SHP77 treated with DMSO at 0.1 percent for 48 hours (cell line): ENCODE results near the gene ZNF337.
"Not testable (repeated sequence)": the region's sequence is repeated elsewhere in the genome, so short reads cannot be mapped to it uniquely, and the experiment has no call there.

Source experiments
- DNase-seq: peaks from one replicate; lab custom pipeline; 2025; lab: John Stamatoyannopoulos, UW

The ZNF337 gene

DNA sequence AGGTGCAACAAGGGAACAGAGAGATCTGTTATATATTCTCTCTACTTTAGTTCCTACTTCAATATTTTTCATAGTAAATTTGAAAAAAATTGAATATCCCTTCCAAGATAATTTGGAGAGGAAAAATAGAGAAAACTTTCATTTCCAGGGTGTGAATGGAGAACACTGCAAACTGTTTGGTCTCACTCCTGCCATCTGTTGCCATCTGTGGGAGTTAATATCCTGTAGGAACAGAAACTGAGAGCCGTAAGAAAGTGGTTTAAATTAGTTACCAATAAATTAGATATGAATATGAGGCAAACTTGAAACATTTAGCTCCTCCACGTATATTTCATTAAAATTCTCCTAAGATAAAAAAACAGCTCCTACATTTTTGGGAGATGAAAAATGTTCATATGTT lies 4.2 kb downstream of the ZNF337 start:
- DNase-seq = no peak

DNA sequence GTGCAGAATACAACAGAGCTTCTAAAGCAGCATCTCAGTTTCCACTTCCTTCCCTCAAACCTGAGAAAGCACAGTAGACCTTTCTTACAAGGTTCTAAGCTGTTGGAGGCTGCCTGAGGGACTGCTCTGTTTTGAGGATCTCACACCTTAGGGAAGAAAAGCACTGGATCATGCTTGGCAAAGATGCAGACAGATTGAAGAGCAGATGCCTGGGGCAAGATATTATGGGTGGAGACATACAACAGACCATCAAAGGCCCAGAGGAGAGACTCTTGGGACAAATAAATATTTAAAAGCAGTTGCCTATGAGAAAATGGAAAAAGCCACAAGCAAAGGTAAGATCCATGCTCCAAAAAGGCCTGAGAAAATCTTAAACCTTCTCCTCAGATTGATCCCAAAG lies 6.2 kb downstream of the ZNF337 start:
- no peak for DNase-seq

DNA sequence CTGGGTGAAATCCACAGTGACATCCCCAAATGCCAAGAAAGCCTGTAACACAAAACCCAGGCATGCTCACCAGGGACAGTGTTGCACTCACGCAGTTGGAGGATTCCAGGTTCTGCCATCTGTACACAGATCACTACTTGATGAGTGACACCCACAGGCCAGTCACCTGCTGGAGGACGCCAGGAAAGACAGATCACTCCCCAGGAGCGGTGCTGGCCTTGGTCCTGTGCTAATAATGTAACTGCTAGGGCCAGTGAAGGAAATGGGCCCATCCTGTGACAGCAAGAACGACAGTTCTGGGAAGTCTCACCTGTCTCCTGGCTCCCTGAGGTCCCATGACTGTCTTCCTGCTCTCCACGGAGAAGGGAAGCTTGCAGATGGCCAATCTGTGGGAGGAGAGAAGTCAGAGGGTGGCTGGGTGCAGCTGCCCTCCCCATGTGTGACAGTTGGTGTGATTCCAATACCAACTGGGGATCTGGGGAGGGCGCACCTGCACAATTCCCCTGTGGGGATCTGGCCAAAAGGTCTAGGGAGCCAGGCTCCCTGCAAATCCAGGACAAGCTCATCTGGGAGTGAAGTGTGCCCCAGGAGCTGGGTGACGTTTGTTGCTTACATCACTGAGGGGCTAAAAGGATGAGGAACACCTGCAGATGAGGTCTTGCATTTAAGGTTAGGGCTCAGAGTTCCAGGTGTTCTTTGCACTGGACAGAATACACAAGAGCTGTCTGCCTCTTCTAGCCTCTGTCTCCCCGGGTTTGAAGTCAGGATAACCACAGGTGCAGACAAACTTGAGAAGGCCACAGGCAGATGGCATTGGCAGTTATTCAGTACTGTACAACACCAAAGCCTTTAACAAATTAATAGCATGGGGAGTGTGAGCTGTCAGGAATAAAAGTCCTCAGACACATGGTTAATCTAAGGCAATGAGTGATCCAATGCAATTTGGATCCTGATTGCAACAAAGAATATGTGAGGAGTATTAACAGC lies 10.3 kb downstream of the ZNF337 start:
- DNase-seq = peak; percentile 99

DNA sequence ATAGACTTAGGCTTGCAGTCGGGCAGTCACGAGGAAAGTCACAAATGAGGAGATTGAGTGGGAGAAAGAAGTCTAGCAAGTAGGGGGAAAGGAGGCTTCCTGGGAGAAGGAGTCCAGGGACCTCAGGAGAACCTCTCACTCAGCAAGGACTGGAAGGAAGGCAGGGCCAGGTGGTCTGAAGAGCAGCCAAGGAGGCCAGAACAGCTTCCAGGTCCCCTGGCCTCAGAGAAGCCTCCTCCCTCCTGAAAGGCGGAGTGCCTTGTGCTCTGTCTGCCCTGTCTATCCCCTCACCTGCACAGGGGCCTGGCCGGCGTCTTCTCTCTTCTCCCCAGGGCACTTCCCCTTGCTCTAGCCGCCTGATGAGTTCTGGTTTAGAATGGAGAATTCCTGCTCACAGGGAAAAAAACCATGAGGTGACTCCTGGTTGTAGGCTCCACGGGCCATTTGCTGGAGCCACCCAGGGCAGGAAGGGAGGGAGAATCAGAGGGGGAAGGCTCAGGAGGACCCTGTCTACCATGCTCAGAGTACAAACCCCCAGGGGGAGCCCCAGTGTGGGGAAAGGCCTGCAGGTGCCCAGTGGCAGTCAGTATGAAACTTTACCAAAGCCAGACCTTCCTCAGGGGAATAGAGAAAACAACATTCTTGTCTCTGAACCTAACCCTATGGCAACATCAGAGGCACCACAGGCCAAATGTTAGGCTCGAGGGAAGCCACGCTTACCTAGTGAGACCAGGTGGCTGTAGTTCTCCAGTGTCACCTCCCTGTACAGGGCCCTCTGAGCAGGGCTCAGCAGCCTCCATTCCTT lies 11.2 kb downstream of the ZNF337 start:
- DNase-seq = peak; percentile 15

DNA sequence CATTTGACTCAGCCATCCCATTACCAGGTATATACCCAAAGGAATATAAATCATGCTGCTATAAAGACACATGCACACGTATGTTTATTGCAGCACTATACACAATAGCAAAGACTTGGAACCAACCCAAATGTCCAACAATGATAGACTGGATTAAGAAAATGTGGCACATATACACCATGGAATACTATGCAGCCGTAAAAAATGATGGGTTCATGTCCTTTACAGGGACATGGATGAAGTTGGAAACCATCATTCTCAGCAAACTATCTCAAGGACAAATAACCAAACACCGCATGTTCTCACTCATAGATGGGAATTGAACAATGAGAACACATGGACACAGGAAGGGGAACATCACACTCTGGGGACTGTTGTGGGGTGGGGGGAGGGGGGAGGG lies 12.8 kb downstream of the ZNF337 start:
- not testable (repeated sequence) for DNase-seq

DNA sequence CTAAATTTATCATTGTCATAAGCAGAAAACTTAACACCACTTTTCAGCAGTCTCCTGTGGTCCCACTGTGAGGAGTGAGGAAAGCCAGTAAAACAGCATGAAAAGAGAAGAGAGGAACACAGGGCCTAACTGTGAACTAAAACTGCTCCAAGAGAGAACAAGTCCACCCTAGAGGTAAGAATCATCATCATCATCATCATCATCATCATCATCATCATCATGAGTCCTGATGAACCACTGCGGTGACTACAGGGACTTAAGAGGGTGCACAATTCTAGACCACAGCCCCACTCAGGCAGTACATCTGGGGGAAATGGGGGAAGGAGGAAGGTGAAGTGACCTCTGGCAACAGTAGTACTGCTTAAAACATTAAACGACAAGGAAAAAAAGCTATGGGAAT lies 13.6 kb downstream of the ZNF337 start:
- no peak for DNase-seq

DNA sequence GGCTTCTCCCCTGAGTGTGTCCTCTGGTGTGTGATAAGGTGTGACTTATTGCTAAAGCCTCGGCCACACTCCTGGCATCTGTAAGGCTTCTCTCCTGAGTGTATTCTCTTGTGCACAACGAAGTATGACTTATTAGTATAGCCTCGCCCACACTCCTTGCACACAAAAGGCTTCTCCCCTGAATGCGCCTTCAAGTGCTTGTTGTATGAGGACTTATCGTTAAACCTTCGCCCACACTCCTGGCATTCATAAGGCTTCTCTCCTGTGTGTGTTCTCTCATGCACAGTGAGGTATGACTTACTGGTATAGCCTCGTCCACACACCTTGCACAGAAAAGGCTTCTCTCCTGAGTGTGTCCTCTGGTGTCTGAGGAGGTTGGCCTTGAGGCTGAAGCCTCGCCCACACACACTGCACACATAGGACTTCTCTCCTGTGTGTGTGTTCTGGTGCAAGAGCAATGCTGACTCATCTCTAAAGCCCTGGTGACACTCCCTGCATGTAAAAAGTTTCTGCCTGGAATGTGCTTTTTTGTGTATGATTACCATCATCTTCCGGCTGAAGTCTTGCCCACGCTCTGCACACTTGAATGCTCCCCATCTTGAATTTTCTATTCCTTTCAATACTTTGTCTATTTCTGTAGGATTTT lies 20.4 kb downstream of the ZNF337 start:
- DNase-seq = no peak

DNA sequence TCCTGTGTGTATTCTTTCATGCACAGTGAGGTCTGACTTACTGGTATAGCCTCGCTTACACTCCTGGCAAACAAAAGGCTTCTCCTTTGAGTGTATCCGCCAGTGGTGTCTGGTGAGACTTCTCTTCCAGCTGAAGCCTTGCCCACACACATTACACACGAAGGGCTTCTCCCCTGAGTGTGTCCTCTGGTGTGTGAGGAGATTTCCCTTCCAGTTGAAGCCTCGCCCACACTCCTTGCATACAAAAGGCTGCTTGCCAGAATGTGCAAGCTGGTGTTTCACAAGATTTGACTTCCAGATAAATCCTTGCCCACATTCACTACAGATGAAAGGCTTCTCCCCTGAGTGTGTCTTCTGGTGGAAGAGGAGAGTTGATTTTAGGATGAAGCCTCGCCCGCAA lies 21.5 kb downstream of the ZNF337 start:
- DNase-seq = no peak

DNA sequence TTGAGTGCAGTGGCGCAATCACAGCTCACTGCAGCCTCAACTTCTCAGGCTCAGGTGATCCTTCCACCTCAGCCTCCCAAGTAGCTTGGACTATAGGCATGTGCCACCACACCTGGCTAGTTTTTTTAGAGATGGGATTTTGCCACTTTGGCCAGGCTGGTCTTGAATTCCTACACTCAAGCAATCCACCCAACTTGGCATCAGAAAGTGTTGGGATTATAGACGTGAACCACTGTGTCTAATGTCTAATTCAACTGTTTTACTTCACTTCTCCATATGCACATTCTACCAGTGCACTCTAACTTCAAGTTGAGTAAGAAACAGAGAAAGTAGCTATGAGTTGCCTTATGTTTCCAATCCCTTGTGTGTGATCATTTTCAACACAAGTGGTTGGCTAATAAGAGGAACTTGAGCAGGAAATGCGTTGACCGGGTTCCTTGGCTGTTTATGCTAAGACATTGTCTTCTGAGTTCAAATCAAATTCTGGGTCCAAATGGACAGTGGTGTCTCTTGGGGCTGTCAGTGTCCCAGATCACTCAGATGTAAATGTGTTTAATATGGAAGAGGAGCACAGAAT lies 23.9 kb downstream of the ZNF337 start:
- DNase-seq = no peak

DNA sequence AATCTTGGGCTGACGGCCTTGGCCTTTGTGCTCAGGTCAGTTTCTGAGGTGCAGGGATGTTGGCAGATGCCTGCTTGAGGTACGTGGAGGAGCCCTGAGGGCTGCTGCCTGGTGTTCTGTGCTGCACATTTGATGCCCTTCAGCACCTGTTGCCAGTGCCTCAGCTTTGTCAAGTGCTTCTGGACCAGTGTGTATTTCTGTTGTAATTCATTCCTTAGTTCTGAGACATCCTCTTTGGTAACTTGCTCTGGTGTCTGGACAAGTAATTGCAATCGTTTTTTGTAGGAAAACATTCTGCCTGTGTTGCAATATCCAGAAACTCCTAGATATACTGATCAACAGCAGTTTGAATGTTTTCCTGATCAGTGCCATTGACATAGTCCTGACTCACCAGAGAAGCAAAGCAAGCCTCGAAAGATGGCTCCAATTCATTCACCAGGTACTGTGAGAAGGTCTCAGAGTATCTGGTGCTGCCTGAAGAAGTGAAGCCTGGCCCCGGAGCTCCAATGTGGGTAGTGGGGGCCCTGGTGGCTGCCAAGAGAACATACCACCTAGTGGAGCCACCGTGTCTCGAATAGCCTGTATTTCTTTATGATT lies 26.7 kb downstream of the ZNF337 start:
- DNase-seq = no peak

DNA sequence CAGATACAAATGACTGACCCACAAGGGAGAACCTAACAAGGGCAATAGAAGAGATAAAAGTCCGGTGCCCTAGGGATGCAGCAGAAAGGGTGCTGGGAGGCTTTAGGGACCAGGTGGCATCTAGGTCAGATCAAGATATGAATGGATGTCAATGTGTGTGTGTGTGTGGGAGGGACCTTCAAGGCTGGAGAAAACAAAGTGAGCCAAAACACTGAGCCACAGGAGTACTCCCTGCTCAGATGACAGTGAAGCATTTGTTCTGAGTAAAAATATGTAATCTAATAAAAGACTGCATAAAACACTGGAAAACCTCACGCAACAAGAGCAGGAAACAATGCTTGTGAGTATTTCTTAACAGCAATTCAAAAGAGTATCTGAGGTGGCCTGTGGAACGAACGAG lies 28.2 kb downstream of the ZNF337 start:
- no peak for DNase-seq

DNA sequence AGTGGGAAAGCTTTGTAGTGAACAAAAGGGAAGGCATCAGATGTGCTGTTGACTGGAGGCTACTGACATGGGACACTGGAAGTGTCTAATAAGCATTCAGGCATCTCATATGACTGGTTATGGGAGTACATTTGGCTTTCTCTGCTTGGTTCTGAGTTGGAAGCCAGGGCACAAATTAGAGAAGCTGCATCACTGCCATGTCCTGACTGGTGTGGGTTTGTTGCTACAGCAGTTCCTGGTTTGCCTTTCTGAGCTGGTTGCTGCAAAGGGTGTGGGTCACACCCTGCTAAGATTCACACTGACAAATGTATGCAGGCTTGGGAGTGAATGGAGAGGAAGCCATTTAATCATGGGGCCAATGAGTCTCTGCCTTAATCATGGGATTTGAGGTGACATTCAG lies 36.7 kb downstream of the ZNF337 start:
- no peak for DNase-seq

DNA sequence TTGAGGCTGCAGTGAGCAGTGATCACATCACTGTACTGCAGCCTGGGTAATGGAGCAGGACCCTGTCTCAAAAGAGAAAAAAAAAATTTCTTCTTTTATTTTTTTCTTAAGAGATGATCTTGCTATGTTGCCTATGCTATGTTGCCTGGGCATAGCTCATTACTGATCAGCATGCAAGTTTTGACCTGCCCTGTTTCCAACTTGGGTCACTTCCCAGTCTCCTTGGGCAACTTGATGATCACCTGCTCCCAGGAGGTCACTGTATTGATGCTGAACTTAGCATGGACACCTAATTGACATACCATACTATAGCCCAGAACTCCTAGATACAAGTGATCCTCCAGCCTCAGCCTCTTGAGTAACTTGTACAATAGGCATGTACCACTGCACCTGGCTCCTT lies 42.2 kb downstream of the ZNF337 start:
- DNase-seq = no peak

DNA sequence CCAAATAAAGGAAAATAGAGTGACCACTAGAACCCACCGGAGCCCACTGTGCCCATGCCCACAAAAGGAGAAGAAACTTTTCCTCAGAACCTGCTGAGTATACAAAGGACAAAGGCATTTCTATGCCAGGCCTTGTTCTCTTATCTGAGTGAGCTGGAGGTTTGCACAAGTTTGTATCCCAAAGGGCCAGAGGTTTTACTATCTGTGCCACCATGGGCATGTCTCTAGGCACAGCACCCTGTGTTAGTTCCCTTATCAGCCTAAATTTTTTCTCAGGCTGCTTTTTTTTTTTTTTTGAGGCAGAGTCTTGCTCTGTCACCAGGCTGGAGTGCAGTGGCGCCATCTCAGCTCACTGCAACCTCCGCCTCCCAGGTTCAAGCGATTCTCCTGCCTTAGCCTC lies 43.8 kb downstream of the ZNF337 start:
- not testable (repeated sequence) for DNase-seq

DNA sequence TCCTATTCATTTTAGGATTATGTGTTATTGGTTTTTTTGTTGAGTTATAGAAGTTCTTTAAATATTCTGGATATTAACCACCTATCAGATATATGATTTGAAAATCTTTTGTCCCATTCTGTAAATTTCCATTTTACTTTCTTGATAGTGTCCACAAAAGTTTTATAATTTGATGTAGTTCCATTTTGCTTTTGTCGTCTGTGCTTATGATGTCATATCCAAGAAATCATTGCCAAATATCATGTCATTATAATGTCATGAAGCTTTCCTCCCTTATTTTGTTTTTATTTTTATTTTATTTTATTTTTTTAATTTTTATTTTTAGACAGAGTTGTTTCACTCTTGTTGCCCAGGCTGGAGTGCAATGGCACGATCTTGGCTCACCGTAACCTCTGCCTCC lies 51.8 kb downstream of the ZNF337 start:
- DNase-seq = no peak

DNA sequence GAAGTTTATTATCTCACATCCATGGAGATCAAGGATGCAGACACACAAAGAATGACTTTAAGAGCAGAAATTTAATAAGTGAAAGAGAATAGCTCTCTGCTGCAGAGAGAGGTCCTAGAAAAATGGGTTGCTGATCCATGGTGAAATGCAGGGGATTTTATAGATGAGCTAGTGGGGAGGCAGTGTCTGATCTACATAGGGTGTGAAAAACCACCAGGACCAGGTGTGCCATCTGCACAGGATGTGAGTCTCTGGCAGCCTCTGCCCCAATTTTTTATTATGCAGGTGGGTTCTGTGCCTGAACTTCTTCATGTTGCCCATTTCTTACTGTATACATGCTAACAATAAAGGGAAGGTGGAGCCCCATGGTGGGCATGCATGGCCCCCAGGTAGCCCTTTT lies 52.9 kb downstream of the ZNF337 start:
- no peak for DNase-seq

DNA sequence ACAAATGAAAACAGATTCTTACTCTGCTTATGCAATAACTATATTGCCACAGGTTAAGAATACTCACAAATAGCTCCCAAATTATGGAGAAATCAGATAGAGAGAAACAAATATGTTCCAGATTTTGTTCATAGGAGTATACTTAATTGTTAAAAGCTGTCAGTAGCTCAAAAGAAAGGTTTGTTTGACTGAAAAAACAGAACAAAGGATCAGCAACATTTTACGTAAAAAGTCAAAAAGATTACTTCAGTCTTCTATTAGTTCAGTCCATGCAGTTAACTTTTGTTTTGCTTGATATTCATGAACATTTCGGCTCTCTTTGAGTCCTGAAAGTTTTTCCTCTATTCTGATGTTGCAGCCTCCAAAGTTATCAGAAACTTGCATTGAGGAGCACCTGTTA lies 59.4 kb downstream of the ZNF337 start:
- DNase-seq = no peak

DNA sequence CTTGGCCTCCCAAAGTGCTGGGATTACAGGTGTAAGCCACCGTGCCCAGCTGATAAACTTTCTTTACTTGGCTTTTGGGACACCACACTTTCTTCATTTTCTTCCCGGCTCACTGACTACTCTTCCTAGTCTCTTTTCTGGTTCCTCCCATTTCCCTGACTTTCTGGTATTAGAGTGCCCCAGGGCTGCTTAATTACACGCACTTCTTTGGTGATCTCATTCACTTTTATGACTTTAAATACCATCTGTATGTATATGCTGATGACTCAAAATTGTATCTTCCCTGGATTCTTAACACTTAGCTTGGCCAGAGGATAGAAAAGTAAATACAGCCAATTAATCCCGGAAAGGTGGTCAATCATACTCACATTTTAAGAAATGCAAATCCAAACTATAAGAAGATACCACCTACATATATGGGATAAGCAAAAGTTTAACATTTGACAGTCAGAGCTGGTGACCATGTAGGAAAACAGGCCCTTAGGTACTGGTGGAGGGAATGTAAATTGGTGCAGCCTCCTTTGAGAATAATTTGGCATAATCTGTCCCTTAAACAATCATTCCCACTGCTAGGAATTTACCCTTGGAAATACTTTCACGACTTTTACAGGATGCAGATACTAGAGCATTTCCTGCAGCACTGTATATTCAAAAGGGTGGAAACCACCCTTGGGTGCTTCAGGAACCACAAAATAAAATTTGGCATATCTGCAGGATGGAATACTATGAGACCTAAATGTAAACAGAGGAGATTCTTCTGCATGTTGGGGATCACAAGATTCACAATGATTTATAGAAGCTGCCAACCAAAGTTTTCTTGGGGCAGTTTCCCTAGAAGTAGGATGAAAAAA lies 63.5 kb downstream of the ZNF337 start:
- no peak for DNase-seq

DNA sequence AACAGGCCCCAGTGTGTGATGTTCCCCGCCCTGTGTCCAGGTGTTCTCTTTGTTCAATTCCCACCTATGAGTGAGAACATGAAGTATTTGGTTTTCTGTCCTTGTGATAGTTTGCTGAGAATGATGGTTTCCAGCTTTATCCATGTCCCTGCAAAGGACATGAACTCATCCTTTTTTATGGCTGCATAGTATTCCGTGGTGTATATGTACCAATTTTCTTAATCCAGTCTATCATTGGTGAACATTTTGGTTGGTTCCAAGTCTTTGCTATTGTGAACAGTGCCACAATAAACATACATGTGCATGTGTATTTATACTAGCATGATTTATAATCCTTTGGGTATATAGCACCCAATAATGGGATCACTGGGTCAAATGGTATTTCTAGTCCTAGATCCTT lies 66.0 kb downstream of the ZNF337 start:
- DNase-seq = not testable (repeated sequence)

DNA sequence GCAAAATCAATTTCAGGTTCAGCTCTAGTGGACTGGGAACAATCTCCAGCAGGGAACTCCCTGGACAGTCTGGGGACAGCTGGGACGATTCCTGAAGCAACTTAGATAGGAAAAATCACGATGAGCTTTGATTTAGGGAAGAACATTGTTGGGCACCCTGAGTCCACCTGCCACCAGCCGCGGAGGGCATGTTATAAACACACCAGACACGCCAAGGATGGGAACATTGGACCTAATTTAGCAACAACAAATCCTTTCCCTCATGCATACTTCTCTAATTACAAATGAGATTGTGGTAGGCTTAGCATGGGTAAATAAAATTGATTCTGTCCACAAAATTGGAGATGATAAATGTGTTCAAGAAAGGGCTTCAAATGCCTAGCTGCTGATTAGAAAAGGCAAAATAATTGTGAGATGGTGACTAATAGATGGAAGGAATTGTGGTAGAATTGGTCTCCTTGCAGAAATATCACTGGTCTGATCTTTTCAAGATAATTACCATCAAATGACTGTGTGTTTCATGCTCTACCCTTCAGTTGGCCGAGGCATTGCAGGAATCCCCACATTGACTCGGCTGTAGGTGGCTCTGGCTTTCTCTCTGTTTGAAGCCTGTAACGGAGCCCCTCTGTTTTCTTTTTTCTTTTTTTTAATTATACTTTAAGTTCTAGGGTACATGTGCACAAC lies 66.7 kb downstream of the ZNF337 start:
- no peak for DNase-seq
